Tibial artery (tissue), 4 donors: ENCODE data around the gene CEACAM19.

Experiments
- DNase-seq, 2 donors: peaks; one replicate each; pipeline ENCODE4 v3.0.0-alpha.2; 2019
- H3K27ac ChIP-seq, 2 donors: fragments of 200-600 bp; sonication (generic) in 1 of 2; 1 replicate in 1 of 2; 2 replicates in 1 of 2; pipeline ENCODE4 v1.5.1; 2018 to 2019; ENCODE audit warnings: mild to moderate bottlenecking in 1 of 2
- H3K27me3 ChIP-seq, 2 donors: fragments of 200-600 bp; sonication (generic) in 1 of 2; one replicate each; pipeline versions ENCODE4 v1.5.1 to v1.6.0; 2016 to 2019
- H3K36me3 ChIP-seq, 3 donors: fragments of 200-600 bp; sonication (generic) in 2 of 3; one replicate each; pipeline ENCODE4 v1.5.1; 2016 to 2019; ENCODE audit warnings: mild to moderate bottlenecking in 2 of 3
- H3K4me1 ChIP-seq, 4 donors: fragments of 200-600 bp; sonication (generic) in 2 of 4; 1 replicate in 3 of 4; 2 replicates in 1 of 4; pipeline ENCODE4 v1.5.1; 2016 to 2019
- H3K4me3 ChIP-seq, 2 donors: fragments of 200-600 bp; sonication (generic) in 1 of 2; 1 replicate in 1 of 2; 2 replicates in 1 of 2; pipeline ENCODE4 v1.5.1; 2018 to 2019; ENCODE audit warnings: mild to moderate bottlenecking in 2 of 2
- H3K9me3 ChIP-seq, 3 donors: fragments of 200-600 bp; sonication (generic) in 1 of 3; one replicate each; pipeline ENCODE4 v1.5.1; 2016 to 2019
- intact Hi-C: fragments of 100-400 bp; cut with DNase I; formaldehyde crosslinking; loops from one replicate; pipeline ENCODE4 v1.15.0; 2023; ENCODE audit warnings: low total_unique reads
- TF ChIP-seq, protein P1 (sequence below), 2 experiments: fragments of 200-600 bp in 1 of 2; fragments of 450-650 bp in 1 of 2; IDR thresholded peaks; one replicate each; pipeline ENCODE4 v1.5.1; 2017 to 2019; ENCODE audit warnings: antibody characterized with exemption in 2 of 2, mild to moderate bottlenecking in 1 of 2, moderate library complexity in 1 of 2

CEACAM19 gene

DNA sequence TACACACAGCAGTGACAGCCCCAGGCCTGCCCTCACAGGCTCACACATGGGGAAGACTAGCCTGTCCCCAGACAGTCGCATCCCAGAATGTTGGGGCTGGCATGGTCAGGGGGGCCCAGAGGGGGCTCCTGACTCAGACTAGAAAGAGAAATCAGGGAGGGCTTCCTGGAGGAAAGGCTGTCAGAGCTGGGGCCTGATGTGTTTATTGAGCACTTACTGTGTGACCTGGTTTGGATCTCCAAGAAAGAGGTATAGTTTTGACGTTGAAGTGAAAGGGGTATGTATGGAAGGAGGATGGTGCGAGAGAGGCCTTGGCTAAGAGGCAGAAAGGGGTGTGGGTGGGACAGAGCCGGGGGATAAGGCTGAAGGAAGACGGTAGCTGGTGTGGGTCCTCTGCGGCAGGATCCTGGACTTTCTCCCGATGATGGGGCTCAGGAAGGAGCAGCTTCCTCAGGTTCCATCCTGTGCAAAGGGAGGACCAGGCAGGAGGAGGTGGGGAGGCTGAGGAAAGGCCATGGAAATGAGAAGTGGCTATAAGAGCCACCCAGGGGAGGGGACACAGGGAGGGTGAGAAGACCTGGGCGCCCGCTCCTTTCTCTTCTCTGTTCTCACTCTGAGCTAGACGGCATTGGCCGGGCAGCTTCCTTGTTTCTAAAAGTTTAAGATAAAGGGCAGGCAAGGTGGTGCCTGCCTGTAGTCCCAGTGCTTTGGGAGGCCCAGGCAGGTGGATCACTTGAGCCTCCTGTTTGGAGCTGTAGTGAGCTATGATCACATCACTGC is 61.1 kb downstream of the CEACAM19 start:
- Histone ChIP-seq H3K36me3 (no peaks in the 10 kb centered on the region), H3K4me3 (no peak overlapping the region), H3K9me3 (no peaks in the 10 kb centered on the region), H3K27ac (no peak overlapping the region), H3K27me3 (no peaks in the 10 kb centered on the region), H3K4me1 (peaks cover 0 to 6% (median 0%) of the 10 kb centered on the region in 4 donors)
- intact Hi-C loops: no loop called here
- TF ChIP-seq, protein P1, sequence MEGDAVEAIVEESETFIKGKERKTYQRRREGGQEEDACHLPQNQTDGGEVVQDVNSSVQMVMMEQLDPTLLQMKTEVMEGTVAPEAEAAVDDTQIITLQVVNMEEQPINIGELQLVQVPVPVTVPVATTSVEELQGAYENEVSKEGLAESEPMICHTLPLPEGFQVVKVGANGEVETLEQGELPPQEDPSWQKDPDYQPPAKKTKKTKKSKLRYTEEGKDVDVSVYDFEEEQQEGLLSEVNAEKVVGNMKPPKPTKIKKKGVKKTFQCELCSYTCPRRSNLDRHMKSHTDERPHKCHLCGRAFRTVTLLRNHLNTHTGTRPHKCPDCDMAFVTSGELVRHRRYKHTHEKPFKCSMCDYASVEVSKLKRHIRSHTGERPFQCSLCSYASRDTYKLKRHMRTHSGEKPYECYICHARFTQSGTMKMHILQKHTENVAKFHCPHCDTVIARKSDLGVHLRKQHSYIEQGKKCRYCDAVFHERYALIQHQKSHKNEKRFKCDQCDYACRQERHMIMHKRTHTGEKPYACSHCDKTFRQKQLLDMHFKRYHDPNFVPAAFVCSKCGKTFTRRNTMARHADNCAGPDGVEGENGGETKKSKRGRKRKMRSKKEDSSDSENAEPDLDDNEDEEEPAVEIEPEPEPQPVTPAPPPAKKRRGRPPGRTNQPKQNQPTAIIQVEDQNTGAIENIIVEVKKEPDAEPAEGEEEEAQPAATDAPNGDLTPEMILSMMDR (IDR thresholded peaks at IDR 0.05): no peak
- no peak for DNase-seq
